ENCODE results near the gene TBCC. TPM values are rescaled to one million over a fixed set of nuclear protein-coding genes. Genes with fewer than 3 reads are reported as not detected.
"Not testable (repeated sequence)": the region's sequence is repeated elsewhere in the genome, so short reads cannot be mapped to it uniquely, and the experiment has no call there.

TBCC gene
- total RNA-seq, 1 experiment from 2014 or later: 36.2 TPM

DNA sequence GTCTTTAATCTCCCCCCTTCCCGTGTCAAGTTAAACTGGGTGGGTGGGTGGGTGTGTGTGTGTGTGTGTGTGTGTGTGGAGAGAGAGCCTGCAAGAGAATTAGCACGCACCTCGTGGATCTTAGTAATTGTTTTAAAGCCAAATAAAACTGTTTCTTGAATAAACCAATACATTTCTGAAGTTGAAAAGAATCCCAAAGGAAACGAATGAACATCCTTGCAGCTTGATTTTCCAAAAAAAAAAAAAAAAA, 35.6 kb upstream of the TBCC start:
- no TSS peak for BruUV-seq (replicated peaks)
- TF ChIP-seq, protein P1, sequence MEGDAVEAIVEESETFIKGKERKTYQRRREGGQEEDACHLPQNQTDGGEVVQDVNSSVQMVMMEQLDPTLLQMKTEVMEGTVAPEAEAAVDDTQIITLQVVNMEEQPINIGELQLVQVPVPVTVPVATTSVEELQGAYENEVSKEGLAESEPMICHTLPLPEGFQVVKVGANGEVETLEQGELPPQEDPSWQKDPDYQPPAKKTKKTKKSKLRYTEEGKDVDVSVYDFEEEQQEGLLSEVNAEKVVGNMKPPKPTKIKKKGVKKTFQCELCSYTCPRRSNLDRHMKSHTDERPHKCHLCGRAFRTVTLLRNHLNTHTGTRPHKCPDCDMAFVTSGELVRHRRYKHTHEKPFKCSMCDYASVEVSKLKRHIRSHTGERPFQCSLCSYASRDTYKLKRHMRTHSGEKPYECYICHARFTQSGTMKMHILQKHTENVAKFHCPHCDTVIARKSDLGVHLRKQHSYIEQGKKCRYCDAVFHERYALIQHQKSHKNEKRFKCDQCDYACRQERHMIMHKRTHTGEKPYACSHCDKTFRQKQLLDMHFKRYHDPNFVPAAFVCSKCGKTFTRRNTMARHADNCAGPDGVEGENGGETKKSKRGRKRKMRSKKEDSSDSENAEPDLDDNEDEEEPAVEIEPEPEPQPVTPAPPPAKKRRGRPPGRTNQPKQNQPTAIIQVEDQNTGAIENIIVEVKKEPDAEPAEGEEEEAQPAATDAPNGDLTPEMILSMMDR (IDR thresholded peaks at IDR 0.05; ENCODE audit: unreplicated experiment): no peak
- H3K27ac Mint-ChIP-seq (ENCODE audit: unreplicated experiment): peak overlapping the region; percentile 99
- peaks cover 67% of the 10 kb centered on the region for H3K36me3 Mint-ChIP-seq (ENCODE audit: insufficient read depth, unreplicated experiment)
- peak overlapping the region; percentile 91 for H3K4me3 Mint-ChIP-seq (ENCODE audit: low read depth, unreplicated experiment)
- no peaks in the 10 kb centered on the region for H3K27me3 Mint-ChIP-seq (ENCODE audit: unreplicated experiment)
- peaks cover 51% of the 10 kb centered on the region for H3K4me1 Mint-ChIP-seq (ENCODE audit: low read depth, unreplicated experiment)
- intact Hi-C loops (cut with micrococcal nuclease; ENCODE audit: unreplicated experiment): no loop called here
- DNase-seq: no peak
- no peaks in the 10 kb centered on the region for H3K9me3 Mint-ChIP-seq (ENCODE audit: low read depth, unreplicated experiment)
- CTCF ChIA-PET: interaction anchor here (0.6 to 1.9 kb wide), 7 partner anchors 12 to 422 kb away, joined by 3 to 10 read pairs (median 5); partner anchors contain the start of gene TBCC

GRCh38 chr6:42779521-42779920, 33.6 kb upstream of the TBCC start:
- no TSS peak for BruUV-seq (replicated peaks)
- Mint-ChIP-seq H3K27ac (ENCODE audit: unreplicated experiment) (peak overlapping the region; percentile 64), H3K27me3 (ENCODE audit: unreplicated experiment) (no peaks in the 10 kb centered on the region), H3K4me1 (ENCODE audit: low read depth, unreplicated experiment) (peaks cover 56% of the 10 kb centered on the region), H3K9me3 (ENCODE audit: low read depth, unreplicated experiment) (no peaks in the 10 kb centered on the region), H3K4me3 (ENCODE audit: low read depth, unreplicated experiment) (no peak overlapping the region), H3K36me3 (ENCODE audit: insufficient read depth, unreplicated experiment) (peaks cover 56% of the 10 kb centered on the region)
- intact Hi-C loops (cut with micrococcal nuclease; ENCODE audit: unreplicated experiment): no loop called here
- TF ChIP-seq, protein P1 (IDR thresholded peaks at IDR 0.05; ENCODE audit: unreplicated experiment): no peak
- CTCF ChIA-PET: interaction anchor here (0.6 to 0.7 kb wide), 2 partner anchors 118 to 395 kb away, joined by 3 to 4 read pairs; no protein-coding TSS in a partner anchor
- DNase-seq: no peak

DNA sequence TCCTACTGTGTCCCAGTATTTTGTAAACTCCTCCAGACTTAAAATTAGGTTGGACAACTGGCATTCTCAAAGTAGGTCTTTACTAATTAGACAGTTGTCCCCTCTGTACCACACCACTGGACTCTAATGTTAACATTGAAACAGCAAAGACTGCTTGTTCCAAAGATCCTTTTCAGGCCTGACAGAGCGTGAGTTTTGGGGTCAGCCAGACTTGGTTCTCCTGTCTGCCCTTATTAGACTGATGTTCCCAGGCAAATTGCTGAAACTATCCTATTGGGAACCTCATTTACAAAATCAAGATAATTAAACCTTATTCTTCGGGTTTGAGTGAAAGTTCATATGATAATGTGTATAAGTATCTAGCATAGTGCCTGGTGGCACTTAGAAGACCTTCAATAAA, 32.2 kb upstream of the TBCC start:
- intact Hi-C loops (cut with micrococcal nuclease; ENCODE audit: unreplicated experiment): no loop called here
- H3K9me3 Mint-ChIP-seq (ENCODE audit: low read depth, unreplicated experiment): no peaks in the 10 kb centered on the region
- no peak overlapping the region for H3K27ac Mint-ChIP-seq (ENCODE audit: unreplicated experiment)
- CTCF ChIA-PET: interaction anchor here (0.7 to 1.1 kb wide), 2 partner anchors 32 kb away, joined by 3 to 5 read pairs; partner anchors contain the start of gene TBCC
- peaks cover 42% of the 10 kb centered on the region for H3K36me3 Mint-ChIP-seq (ENCODE audit: insufficient read depth, unreplicated experiment)
- no peak for DNase-seq
- no peak overlapping the region for H3K4me3 Mint-ChIP-seq (ENCODE audit: low read depth, unreplicated experiment)
- TF ChIP-seq, protein P1 (IDR thresholded peaks at IDR 0.05; ENCODE audit: unreplicated experiment): no peak
- H3K4me1 Mint-ChIP-seq (ENCODE audit: low read depth, unreplicated experiment): peaks cover 58% of the 10 kb centered on the region
- H3K27me3 Mint-ChIP-seq (ENCODE audit: unreplicated experiment): no peaks in the 10 kb centered on the region
- BruUV-seq (replicated peaks): no TSS peak

DNA sequence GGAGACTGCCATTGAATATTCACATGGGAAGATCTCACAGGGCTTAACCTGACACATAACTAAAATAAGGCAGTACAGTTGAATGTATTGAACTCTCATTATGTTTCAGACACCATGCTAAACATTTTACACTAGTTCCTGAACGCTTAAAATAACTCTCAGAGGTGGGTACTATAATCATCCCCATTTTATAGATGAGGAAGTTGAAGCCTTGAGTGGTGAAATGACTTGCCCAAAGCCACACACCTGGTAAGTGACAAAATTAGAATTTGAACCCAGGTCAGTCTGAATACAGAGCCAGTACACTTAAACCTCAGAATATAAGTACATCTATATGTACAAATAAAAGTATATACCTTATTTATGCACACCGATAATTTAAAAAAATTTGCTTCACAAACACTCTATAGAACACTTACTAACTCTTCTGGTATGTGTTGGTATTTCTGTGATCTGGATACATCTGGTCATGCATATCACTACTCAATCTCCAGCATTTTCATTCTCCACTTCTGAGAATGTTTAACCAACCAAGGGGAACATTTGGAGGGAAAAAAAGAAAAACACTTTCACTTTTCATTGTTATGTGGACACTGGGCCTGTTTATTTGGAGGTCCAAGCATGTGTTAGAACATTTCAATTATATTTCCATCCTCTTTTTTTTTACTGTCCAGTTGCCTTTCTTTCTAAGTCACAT, 31.4 kb upstream of the TBCC start:
- peaks cover 33% of the 10 kb centered on the region for H3K36me3 Mint-ChIP-seq (ENCODE audit: insufficient read depth, unreplicated experiment)
- H3K9me3 Mint-ChIP-seq (ENCODE audit: low read depth, unreplicated experiment): no peaks in the 10 kb centered on the region
- TF ChIP-seq, protein P1 (IDR thresholded peaks at IDR 0.05; ENCODE audit: unreplicated experiment): no peak
- no peak overlapping the region for H3K27ac Mint-ChIP-seq (ENCODE audit: unreplicated experiment)
- DNase-seq: no peak
- H3K4me3 Mint-ChIP-seq (ENCODE audit: low read depth, unreplicated experiment): no peak overlapping the region
- no peaks in the 10 kb centered on the region for H3K27me3 Mint-ChIP-seq (ENCODE audit: unreplicated experiment)
- BruUV-seq (replicated peaks): no TSS peak
- H3K4me1 Mint-ChIP-seq (ENCODE audit: low read depth, unreplicated experiment): peaks cover 58% of the 10 kb centered on the region
- intact Hi-C loops (cut with micrococcal nuclease; ENCODE audit: unreplicated experiment): no loop called here
- CTCF ChIA-PET: no interaction called here

- CTCF ChIA-PET: interaction anchor here (0.7 kb wide), 1 partner anchor 48 kb away, joined by 4 read pairs; no protein-coding TSS in a partner anchor
- DNase-seq; H3K27me3 Mint-ChIP-seq (ENCODE audit: unreplicated experiment); H3K4me3 Mint-ChIP-seq (ENCODE audit: low read depth, unreplicated experiment); H3K9me3 Mint-ChIP-seq (ENCODE audit: low read depth, unreplicated experiment); H3K27ac Mint-ChIP-seq (ENCODE audit: unreplicated experiment); BruUV-seq (replicated peaks); intact Hi-C loops (cut with micrococcal nuclease; ENCODE audit: unreplicated experiment): not testable (repeated sequence)
- Mint-ChIP-seq H3K4me1 (ENCODE audit: low read depth, unreplicated experiment) (peaks cover 49% of the 10 kb centered on the region), H3K36me3 (ENCODE audit: insufficient read depth, unreplicated experiment) (peaks cover 15% of the 10 kb centered on the region)
Measured at GRCh38 chr6:42774821-42775487, 29.1 kb upstream of the TBCC start.

Measured in Calu3 (cell line).